Hippocampal formation (tissue), 2 donors: ENCODE measurements around the gene PHYKPL.
"Not testable (repeated sequence)": the region's sequence is repeated elsewhere in the genome, so short reads cannot be mapped to it uniquely, and the experiment has no call there.

Experiments
- DNase-seq, 2 donors: peaks; one replicate each; lab custom pipeline; 2025; lab: John Stamatoyannopoulos, UW

Gene PHYKPL

DNA sequence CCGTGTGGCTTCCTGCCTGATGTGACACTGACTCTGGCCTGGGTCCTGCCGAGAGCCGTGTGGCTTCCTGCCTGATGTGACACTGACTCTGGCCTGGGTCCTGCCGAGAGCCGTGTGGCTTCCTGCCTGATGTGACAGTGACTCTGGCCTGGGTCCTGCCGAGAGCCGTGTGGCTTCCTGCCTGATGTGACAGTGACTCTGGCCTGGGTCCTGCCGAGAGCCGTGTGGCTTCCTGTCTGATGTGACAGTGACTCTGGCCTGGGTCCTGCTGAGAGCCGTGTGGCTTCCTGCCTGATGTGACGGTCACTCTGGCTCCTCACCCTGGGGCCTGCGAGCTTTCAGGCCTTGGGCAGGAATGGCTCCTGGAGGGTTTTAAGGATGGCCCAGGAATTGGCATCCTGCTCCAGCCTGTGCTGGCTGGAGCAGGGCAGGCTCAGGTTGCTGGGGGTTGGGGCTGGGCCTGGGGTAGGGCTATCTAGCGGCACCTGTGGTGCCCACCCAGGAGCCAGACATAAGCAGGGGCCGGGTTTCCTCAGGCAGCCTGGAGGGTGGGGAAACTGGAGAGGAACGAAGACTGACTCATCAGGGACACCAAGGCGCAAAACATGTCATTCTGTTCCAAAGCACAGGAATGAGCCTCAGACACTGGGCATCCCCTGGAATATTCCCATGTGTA lies 7.2 kb upstream of the PHYKPL start:
- not testable (repeated sequence) for DNase-seq

DNA sequence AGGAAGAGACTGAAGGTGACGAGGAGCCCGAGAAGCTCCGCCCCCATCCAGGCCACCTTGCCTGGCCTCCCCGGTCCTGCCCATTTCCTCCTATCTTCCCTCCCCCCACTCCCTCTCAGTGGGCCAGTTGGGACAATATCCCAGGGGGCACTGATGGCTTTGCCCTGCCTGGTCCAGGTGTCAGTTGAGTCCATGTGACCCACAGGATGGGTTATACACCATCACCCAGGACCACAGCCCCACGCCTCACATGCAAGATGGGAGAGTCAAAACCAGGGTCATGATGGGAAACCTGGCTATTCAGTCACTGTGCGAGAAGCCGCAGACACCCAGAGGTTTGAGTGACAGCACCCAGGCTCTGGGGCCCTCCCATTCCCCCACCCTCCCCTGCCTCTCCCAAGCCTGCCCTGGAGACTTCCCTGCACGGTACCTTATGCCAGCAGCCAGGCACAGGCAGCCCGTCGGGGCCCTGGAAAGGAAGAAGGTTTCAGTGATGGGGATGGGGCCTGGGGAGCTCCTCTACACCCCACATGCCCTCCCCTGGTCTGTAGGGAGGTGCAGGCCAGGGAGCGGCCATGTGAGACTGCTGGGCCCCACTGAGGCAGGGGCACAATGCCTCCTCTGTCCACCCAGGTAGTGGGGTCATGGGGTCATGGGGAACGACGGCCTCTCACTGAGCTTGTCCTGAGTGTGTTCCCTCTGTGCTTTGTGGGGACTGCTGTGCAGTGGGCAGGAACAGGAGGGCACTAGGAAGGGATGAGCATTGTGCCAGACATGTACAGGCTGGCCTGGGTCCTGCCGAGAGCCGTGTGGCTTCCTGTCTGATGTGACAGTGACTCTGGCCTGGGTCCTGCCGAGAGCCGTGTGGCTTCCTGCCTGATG lies 6.3 kb upstream of the PHYKPL start:
- no peak for DNase-seq

DNA sequence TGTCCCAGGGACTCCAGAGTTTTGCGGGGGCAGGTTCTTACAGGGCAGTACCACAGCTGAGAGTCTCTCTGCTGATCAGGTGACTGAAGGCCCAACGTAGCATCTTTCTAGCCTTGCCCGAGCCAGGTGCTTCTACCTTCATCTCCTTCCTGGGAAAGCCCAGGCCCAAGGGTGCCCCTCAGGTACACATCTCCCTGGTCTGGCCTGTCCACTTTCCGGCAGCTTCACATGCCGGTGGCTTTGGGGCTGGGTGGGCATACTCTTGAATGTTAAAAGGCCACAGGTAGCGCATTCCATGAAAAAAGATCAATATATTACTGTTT lies 5.7 kb upstream of the PHYKPL start:
- DNase-seq, result no peak

DNA sequence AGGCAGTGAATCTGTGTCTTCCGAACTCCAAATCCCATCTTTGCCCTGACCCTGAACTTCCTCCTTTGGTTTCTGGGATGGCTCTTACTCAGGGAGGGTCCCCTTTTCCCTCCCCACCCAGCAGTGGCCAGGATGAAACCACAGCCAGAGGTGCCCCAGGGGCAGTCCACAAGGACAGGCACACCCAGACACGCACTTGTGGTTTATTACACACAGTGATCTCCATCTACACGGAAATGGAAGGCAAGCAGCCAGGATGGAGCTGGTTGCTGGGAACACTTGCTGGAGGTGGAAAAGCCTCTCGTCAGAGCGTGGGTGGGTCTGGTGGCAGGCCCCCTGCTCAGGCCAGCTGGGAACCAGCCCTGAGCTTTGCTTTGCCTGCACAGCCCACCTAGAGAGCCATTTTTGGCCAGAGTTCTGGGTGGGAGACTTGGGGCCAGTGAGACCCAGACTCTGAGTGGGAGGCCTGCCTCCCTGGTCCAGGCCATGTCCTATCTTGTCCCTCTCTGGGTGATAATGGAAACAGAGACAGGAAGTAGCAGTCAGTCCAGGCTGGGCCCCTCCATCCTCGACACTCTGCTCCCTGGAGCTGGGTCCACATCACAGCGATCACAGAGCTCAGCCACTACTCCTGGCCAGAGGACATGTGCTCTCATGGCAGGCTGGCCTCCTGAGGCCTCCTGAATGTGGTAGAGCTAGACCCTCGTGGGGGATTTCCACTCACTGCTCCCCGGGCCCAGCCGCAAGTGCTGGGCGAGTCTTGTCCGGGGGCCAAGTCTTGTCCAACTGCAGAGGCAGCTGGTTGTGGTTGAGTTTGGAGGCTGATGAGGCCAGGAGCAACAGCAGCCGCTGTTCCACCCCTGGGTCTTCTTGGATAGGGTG lies 5.1 kb upstream of the PHYKPL start:
- DNase-seq, result no peak

DNA sequence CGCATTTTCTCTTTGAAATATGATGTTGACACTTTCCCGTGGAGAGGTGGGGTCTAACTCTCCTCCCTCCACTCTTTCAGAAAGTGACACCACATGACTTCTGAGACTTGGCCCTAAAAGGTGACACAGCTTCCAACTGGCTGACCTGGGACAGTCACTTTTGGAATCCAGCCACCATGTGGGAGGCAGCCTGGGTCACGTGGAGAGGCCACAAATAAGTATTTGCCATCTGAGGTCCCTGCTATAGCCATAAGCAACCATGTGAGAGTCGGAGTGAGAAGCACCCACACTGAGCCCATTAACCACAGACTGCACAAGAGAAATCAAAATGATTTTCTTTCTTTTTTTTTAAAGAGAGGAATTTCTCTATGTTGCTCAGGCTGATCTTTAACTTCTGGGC lies 4.1 kb upstream of the PHYKPL start:
- no peak for DNase-seq

DNA sequence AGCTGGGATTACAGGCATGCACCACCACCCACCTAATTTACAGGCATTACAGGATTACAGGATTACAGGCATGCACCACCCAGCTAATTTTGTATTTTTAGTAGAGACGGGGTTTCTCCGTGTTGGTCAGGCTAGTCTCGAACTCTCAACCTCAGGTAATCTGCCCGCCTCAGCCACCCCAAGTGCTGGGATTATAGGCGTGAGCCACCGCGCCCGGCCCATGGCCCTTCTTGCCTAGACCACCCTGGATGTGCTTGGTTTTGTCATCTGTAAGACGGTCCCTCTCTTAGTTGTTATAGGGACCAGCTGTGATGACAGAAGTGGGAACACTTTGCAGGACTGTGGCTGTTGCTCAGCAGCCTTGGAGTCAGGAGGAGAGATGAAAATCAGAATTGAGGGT lies 3.5 kb upstream of the PHYKPL start:
- DNase-seq, result no peak

DNA sequence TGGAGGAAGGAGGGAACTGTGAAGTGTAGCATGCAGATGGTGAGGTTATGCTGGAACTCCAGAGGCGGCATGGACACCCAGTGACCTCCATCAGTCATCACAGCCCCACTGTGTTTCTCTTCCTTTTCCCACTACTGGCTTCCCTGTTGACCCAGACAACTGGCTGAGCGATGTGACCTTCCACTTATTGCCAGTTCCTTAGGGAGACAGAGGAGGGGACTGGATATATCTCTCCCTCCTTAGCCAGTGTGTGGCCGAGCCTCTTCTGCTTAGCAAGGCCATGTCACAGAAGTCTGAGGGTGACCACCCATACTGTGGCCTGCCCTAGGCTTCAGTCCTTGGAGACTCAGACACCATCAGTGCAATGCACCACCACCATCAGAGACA lies 3.0 kb upstream of the PHYKPL start:
- no peak for DNase-seq

DNA sequence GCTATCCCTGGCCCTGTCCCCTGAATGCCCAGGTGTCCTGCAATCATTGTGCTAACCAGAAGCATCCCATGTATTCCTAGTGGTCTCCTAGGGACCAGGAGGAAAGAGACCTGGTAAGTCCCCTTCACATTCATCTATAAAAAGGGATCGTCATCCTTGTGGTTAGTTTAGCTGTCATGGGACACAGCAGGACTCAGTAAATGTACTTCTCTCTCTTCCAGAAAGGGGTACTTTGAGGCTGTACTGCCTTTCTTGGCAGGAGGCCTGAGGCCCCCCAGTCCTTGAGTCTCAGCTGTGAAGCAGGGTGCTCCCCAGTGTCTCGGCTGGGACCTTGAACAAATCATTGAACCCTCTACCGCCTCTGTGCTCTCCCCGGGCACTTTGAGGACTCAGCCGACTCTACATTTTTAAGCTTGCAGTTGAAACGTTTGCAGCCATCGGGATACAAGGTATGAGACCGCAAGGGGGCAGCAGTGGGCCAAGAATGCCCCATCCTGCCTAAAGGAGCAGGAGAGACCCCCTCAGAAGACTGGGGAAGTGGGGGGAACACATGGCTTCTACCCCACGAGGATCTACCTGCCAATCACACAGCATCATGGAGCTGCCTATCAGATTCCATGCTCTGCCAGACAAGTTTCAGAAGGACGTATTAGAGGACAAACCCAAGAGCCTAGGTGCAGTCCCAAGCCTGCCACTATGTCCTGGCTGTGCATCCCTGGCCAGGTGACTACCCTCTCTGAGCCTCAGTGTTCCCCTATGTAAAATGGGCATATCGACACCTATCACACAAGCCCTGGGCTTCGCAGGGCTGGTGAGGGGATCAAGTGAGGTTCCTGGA lies 2.4 kb upstream of the PHYKPL start:
- DNase-seq, result peak in 1 of 2 donors; percentile 60

DNA sequence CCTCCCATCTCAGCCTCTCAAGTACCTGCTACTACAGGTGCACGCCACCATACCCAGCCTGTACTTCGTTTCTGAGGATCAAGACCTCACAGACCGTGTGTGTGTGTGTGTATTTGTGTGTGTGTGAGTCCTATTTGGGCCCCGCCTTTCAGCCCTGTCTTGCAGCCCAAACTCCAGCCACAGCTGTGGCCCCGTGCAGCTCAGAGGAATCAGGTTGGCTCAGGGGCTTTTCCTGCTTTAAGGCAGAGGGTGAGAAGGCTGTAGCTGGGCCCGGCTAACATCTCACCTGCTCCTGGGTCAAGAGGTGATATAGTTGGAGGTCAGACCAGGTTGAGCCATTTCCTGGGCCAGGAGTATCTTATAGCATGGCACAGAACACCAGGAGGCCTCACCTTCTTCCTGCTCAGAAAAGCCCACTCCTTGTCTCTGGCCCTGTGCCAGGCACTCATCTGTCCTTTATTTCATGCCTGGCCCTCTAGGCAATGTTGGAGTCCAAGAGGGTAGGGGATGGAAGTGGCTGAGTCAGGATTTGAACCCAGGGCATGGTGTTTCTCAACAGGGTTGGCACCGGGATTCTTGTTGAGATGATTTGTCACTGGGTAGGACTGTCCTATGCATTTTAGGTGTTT lies 1.6 kb upstream of the PHYKPL start:
- no peak for DNase-seq

DNA sequence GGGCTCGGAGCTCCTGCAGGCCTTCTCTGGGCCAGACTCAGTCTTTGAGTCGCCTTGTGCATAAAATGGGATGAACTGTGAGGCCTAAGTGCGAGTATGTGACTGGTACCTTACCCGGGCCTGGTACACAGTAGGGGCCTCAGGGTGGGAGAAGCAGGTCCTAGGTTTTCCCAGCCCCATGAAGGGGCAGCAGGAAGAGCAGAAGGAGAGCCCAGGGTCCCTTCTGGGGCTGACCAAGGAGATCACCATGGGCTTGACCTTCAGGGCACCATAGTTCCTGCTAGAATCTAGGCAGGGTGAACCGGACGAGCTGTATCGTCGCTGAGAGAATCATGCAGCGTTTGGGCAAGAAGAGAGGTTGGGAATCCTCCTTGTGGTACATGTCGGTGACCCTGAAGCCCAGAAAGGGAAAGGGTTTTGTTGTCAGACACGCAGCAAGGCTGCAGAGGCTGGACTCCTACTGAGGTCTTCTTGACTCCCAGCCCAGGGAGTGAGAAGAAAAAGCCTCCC lies 373 bp upstream of the PHYKPL start:
- no peak for DNase-seq

DNA sequence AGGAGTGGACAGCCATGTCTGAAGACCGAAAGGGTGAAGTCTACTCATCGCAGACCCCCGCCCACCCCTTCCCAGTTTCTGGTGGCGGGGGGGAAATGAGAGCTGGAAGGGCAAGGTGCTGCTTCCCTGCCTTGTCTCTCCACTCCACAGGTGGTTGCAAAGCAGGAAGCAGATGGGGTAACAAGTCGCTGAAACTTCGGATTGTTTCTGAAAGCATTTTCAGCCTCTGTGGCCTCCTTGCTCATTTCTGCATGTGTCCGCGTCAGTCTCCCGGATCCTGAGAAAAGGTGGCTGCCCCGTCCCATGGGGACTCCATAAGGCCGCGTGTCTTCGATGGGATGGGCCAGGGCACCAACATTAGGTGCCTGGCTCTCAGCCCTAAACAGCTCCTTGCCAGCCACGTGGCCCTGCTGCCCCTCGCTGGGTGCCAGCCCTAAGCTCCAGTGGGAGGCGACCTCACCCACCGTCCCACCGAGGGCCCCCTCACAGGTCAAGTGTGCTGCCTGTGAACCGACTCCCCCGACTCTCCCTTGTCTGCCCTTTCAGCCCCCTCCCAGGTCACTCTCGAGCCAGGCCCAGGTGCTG lies 971 bp downstream of the PHYKPL start:
- no peak for DNase-seq

DNA sequence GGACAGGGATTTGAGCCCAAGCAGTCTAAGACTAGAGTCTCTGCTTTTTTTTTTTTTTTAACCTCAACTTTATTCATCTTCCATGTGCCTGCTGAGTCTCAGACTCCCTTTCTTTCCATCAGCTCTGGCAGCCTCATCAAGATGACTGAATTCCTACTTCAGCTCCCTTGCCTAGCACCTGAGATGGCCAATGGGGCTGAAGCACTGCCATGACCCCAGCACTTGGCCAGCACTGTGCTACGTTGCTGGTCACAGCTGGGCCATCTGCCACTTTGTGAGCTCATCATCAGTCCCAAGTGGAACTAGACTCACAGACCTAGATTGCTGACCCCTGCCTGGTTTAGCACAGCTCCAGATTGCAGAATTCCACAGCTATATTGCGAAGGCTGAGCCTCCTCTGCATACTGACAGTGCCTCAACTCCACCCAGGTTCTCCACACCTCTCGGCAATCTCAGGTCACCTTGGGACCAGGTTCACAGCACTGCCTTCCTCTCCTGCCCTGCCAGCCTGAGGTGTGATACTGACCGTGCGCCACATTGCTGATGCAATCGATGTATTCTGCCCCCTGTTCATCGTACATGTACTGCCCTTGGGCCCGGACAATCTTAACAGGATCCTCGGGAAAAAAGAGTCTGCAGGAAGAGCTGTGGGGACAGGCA lies 1.6 kb downstream of the PHYKPL start:
- DNase-seq, result no peak

DNA sequence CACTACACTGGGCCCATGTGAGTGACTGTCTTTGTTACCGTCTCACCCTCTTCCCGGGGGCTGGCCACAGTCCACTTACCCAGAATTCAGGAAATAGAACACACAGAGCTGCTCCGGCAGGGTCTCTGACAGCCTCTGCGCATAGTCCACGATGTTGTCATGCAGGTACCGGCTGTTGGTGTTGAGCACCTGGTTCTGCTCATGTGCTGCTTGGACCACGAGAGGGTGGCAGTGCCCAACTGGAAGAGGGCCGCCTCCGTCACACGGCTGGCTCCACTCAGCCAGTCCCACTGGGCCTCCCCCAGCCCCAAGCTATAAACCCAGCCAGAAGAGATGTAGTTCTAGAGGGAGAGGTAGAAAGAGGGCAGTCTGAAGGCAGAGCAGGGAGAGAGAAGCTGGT lies 2.7 kb downstream of the PHYKPL start:
- no peak for DNase-seq

DNA sequence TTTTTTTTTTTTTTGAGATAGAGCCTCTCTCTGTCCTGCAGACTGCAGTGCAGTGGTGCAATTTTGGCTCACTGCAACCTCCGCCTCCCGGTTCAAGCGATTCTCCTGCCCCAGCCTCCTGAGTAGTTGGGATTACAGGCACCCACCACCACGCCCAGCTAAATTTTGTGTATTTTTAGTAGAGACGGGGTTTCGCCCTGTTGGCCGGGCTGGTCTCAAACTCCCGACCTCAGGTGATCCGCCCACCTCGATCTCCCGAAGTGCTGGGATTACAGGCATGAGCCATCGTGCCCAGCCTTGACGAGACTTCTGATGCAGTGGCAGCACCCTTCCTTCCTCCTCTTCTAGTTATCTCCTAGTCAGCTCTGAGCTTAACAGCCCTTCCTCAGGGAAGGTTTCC lies 3.5 kb downstream of the PHYKPL start:
- DNase-seq, result not testable (repeated sequence)

DNA sequence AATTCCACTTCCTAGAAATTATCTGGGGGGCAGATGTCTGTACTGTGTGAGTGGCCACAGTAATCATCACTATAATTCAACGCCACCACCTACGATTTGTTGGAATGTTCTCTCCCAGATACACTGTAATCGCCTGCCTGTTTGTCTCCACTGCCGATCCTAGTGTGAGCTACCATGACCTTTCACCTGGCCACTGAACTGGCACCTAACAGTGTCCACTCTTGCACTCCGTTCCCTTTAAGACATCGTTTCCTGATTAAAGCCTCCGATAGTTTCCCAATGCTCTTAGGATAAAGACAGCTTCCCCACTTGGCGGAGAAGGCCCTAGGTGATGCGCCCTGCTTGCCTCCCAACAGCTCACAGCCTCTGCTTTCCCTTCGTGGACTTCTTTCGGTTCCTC lies 4.0 kb downstream of the PHYKPL start:
- no peak for DNase-seq

DNA sequence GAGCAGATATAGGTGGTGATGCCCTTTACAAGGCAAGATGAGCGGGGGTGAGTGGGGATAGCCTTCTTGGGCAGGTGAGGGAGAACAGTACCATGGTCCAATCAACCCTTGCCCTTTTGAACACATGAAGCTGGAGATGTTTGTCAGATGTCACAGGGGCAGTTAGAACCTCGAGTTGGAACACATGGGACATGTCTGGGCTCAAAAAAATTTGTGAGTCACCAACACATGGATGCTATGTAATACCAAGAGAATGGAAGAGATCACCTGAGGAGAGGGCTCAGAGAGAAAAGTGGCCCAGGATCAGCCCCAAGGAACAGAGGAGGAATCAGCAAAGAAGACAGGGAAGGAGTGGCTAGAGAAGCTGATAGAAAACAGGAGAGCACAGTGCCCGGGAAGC lies 4.7 kb downstream of the PHYKPL start:
- DNase-seq, result no peak

DNA sequence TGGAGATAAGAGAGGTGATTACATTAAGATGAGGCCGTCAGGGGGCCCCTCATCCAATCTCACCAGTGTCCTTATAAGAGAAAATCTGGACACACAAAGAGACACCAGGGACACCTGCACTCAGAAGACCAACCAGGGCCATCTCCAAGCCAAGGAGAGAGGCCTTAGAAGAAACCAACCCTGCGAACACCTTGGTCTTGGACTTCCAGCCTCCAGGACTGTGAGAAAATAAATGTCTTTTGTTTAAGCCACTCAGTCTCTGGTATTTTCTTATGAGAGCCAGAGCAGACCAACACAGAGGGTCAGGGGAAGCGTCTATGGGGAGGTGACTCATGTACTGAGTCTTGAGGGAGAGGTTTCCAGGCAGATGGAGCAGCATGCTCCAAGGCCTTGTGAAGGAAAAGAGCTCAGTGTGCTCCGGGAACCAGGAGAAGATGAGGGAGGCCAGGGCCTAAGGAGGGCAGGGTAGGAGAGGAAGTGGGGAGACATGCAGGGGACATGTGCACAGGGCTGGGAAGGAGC lies 5.4 kb downstream of the PHYKPL start:
- DNase-seq, result no peak

DNA sequence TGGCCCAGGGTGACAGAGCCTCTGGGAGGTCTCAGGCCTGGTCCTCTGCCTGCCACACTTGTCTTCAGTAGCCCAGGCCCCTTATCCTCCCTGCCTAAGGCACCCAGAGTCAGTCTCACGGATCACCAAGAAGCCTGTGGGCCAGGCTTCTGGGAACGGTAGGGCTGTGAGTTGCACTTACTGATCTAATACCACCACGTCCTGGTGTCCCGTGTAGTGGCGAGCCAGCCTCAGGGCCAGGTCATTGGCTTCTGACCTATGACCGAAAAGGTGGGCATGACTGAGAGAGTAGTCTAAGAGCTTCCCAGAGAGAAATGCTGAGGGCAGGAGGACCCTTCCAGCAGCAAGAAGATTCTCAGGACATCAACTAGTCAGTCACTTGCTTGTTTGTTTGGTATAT lies 7.4 kb downstream of the PHYKPL start:
- no peak for DNase-seq

DNA sequence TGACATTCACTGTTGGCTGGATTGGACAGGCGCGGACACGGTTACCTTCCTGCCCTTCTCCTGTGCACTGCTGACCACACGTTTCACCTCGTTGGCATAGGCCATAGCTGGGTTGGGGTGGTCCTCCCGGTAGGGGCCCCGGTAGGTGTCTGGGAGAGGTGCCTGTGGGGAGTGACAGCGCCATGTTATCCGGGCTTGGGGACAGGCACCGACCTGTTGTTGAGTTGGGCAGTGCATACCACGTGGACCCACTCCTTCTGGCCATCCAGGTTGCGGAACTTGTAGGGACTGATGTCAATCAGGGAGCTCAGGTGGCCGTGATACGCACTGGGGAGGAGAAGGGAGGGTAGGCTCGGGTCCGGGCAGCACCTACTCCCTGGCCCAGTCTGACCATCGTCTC lies 8.2 kb downstream of the PHYKPL start:
- DNase-seq, result no peak

DNA sequence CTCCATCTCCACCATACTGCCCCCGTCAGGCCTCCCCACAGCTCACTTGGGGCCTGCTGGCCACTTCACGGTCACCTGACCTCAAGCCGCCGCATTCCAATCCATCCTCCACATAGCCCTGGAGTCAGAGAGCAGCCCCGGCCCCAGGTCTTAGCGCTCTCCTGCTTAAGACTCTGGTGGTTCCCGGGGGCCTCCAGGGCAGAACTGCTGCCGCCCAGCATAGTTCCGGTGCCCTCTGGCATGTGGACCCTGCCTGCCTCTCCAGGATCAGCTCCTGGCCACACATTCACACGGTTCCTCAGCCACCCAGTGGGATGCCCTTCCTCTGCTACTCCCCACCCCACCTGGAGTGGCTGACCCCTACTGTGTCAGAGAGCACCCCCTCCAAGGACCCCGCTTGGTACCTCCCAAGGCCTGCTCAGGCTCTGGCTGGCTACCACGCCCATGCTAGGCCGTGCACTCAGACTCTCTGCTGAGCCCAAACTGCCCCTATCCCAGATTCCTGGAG lies 8.7 kb downstream of the PHYKPL start:
- DNase-seq, result no peak
